HepG2 (cell line): ENCODE measurements around the gene CIT. TPM values are rescaled to one million over a fixed set of nuclear protein-coding genes. Genes with fewer than 3 reads are reported as not detected.

Experiments
- HDAC2 ChIP-seq: sonication (generic); formaldehyde crosslinking; IDR thresholded peaks from 2 replicates; pipeline ENCODE4 v1.4.0; 2020; ENCODE audit warnings: missing genetic modification reagents
- ZFP36 ChIP-seq: fragments of 150-350 bp; IDR thresholded peaks from 2 replicates; pipeline ENCODE4 v1.6.1; 2018; ENCODE audit warnings: borderline replicate concordance, low read length, low read depth; ENCODE audit not compliant: partially characterized antibody
- ZNF75D ChIP-seq: sonication (generic); formaldehyde crosslinking; IDR thresholded peaks from 2 replicates; pipeline ENCODE4 v1.8.1; 2023; ENCODE audit warnings: missing genetic modification reagents, mild to moderate bottlenecking, borderline replicate concordance
- ZNF776 ChIP-seq: sonication (generic); formaldehyde crosslinking; IDR thresholded peaks from 2 replicates; pipeline ENCODE4 v1.4.0; 2020; ENCODE audit warnings: mild to moderate bottlenecking, missing genetic modification reagents
- polyA plus RNA-seq, 8 experiments: library from polyadenylated mRNA; depleted of rRNA in 3 of 8; stranded (reverse) in 7 of 8; unstranded in 1 of 8; fragments of >200 nt; fragmentation: Illumina TruSeq in 4 of 8; extraction: Trizol in 4 of 8; gene quantifications; 2 replicates each; pipeline versions ENCODE4 v1.2.1 to v1.2.3, GENCODE V29; 2011 to 2016; ENCODE audit warnings: low read depth in 4 of 8, missing spikeins in 1 of 8, mixed read lengths in 1 of 8; ENCODE audit not compliant: insufficient read depth in 1 of 8
- total RNA-seq, 5 experiments: library from RNA; depleted of rRNA; stranded (reverse); fragments of >200 nt; fragmentation: Illumina TruSeq; extraction: Trizol; gene quantifications; 2 replicates each; pipeline ENCODE4 v1.2.3, GENCODE V29; 2016; ENCODE audit warnings: low read depth in 1 of 5
- TF ChIP-seq, protein P1 (sequence below): IDR thresholded peaks from 2 replicates; pipeline ENCODE4 v1.6.1; 2012; ENCODE audit warnings: low read length, improper control_type of control experiment
- TF ChIP-seq, protein P2 (sequence below), 2 experiments: fragments of 450-650 bp in 1 of 2; sonication (generic) in 1 of 2; formaldehyde crosslinking in 1 of 2; IDR thresholded peaks; 2 replicates each; pipeline versions ENCODE4 v1.6.1 to v1.8.0; 2016 to 2022; ENCODE audit warnings: antibody characterized with exemption in 1 of 2, mild to moderate bottlenecking in 1 of 2, missing genetic modification reagents in 1 of 2

The CIT gene
- total and polyA plus RNA-seq, 2 of the 13 experiments (the other 11 are each of a cell fraction or from before 2014, with no cell fraction given): 7.7 to 11.7 TPM

DNA sequence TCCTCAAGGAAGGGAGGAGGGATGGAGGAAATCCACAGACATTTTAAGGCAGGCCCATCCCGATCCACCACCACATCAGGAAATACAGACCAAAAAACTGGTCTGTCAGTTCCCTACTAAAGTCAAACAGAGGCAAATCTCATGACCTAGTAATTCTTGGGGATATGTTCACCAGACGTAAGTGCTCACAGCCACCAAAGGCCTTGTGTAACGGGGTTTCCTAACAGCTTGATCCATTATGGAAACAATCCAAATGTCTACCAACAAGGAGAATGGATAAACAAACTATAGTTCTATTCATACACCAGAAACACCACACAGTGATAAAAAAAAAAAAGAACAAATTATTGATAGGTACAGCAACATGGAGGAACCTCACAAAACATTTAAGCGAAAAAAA, 136.3 kb downstream of the CIT start (continued):
- TF ChIP-seq, protein P1, sequence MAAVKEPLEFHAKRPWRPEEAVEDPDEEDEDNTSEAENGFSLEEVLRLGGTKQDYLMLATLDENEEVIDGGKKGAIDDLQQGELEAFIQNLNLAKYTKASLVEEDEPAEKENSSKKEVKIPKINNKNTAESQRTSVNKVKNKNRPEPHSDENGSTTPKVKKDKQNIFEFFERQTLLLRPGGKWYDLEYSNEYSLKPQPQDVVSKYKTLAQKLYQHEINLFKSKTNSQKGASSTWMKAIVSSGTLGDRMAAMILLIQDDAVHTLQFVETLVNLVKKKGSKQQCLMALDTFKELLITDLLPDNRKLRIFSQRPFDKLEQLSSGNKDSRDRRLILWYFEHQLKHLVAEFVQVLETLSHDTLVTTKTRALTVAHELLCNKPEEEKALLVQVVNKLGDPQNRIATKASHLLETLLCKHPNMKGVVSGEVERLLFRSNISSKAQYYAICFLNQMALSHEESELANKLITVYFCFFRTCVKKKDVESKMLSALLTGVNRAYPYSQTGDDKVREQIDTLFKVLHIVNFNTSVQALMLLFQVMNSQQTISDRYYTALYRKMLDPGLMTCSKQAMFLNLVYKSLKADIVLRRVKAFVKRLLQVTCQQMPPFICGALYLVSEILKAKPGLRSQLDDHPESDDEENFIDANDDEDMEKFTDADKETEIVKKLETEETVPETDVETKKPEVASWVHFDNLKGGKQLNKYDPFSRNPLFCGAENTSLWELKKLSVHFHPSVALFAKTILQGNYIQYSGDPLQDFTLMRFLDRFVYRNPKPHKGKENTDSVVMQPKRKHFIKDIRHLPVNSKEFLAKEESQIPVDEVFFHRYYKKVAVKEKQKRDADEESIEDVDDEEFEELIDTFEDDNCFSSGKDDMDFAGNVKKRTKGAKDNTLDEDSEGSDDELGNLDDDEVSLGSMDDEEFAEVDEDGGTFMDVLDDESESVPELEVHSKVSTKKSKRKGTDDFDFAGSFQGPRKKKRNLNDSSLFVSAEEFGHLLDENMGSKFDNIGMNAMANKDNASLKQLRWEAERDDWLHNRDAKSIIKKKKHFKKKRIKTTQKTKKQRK: no peak
- TF ChIP-seq ZFP36 (no peak), HDAC2 (CRISPR knock-in tag) (no peak), ZNF75D (CRISPR knock-in tag) (no peak), ZNF776 (CRISPR knock-in tag) (no peak)
- TF ChIP-seq, protein P2, sequence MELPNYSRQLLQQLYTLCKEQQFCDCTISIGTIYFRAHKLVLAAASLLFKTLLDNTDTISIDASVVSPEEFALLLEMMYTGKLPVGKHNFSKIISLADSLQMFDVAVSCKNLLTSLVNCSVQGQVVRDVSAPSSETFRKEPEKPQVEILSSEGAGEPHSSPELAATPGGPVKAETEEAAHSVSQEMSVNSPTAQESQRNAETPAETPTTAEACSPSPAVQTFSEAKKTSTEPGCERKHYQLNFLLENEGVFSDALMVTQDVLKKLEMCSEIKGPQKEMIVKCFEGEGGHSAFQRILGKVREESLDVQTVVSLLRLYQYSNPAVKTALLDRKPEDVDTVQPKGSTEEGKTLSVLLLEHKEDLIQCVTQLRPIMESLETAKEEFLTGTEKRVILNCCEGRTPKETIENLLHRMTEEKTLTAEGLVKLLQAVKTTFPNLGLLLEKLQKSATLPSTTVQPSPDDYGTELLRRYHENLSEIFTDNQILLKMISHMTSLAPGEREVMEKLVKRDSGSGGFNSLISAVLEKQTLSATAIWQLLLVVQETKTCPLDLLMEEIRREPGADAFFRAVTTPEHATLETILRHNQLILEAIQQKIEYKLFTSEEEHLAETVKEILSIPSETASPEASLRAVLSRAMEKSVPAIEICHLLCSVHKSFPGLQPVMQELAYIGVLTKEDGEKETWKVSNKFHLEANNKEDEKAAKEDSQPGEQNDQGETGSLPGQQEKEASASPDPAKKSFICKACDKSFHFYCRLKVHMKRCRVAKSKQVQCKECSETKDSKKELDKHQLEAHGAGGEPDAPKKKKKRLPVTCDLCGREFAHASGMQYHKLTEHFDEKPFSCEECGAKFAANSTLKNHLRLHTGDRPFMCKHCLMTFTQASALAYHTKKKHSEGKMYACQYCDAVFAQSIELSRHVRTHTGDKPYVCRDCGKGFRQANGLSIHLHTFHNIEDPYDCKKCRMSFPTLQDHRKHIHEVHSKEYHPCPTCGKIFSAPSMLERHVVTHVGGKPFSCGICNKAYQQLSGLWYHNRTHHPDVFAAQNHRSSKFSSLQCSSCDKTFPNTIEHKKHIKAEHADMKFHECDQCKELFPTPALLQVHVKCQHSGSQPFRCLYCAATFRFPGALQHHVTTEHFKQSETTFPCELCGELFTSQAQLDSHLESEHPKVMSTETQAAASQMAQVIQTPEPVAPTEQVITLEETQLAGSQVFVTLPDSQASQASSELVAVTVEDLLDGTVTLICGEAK (IDR thresholded peaks at IDR 0.05): no peak
- TF ChIP-seq, protein P2 (CRISPR knock-in tag; IDR thresholded peaks at IDR 0.05): no peak
